Astrocyte (in vitro differentiated cells and primary cell): ENCODE data around the gene IFI30.

Experiments
- EZH2 ChIP-seq: IDR thresholded peaks from 2 replicates; pipeline ENCODE4 v1.6.1; 2012; ENCODE audit warnings: mild to moderate bottlenecking, low read length, inconsistent platforms; ENCODE audit not compliant: insufficient read depth
- TF ChIP-seq, protein P1 (sequence below): IDR thresholded peaks from 2 replicates; pipeline ENCODE4 v1.5.1; 2011; ENCODE audit warnings: low read depth, mild to moderate bottlenecking, inconsistent platforms, low read length, moderate library complexity; ENCODE audit not compliant: insufficient read depth

- TF ChIP-seq, protein P1, sequence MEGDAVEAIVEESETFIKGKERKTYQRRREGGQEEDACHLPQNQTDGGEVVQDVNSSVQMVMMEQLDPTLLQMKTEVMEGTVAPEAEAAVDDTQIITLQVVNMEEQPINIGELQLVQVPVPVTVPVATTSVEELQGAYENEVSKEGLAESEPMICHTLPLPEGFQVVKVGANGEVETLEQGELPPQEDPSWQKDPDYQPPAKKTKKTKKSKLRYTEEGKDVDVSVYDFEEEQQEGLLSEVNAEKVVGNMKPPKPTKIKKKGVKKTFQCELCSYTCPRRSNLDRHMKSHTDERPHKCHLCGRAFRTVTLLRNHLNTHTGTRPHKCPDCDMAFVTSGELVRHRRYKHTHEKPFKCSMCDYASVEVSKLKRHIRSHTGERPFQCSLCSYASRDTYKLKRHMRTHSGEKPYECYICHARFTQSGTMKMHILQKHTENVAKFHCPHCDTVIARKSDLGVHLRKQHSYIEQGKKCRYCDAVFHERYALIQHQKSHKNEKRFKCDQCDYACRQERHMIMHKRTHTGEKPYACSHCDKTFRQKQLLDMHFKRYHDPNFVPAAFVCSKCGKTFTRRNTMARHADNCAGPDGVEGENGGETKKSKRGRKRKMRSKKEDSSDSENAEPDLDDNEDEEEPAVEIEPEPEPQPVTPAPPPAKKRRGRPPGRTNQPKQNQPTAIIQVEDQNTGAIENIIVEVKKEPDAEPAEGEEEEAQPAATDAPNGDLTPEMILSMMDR, result no peak
- no peak for TF ChIP-seq EZH2
Observed at GRCh38 chr19:18126097-18126496, 47.5 kb upstream of the IFI30 start.
